ENCODE measurements around the gene MYH16. TPM values are rescaled to one million over a fixed set of nuclear protein-coding genes. Genes with fewer than 3 reads are reported as not detected.
A peak's percentile ranks its signal among the peaks of the same experiment; 100 is the strongest.

MYH16 gene
- total RNA-seq, 1 donor from 2014 or later, result not detected

GRCh38 chr7:99254390-99254789, 18.2 kb upstream of the MYH16 start:
- intact Hi-C loops (cut with DNase I), result no loop called here
- DNase-seq (no peak), ATAC-seq (no peak)
- TF ChIP-seq, protein P1, sequence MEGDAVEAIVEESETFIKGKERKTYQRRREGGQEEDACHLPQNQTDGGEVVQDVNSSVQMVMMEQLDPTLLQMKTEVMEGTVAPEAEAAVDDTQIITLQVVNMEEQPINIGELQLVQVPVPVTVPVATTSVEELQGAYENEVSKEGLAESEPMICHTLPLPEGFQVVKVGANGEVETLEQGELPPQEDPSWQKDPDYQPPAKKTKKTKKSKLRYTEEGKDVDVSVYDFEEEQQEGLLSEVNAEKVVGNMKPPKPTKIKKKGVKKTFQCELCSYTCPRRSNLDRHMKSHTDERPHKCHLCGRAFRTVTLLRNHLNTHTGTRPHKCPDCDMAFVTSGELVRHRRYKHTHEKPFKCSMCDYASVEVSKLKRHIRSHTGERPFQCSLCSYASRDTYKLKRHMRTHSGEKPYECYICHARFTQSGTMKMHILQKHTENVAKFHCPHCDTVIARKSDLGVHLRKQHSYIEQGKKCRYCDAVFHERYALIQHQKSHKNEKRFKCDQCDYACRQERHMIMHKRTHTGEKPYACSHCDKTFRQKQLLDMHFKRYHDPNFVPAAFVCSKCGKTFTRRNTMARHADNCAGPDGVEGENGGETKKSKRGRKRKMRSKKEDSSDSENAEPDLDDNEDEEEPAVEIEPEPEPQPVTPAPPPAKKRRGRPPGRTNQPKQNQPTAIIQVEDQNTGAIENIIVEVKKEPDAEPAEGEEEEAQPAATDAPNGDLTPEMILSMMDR (IDR thresholded peaks at IDR 0.05), result no peak
- no peaks in the 10 kb centered on the region for H3K4me1 ChIP-seq
- no peaks in the 10 kb centered on the region for H3K27me3 ChIP-seq
- no peak overlapping the region for H3K27ac ChIP-seq
- no peak overlapping the region for H3K4me3 ChIP-seq
- no peaks in the 10 kb centered on the region for H3K36me3 ChIP-seq
- no peaks in the 10 kb centered on the region for H3K9me3 ChIP-seq

DNA sequence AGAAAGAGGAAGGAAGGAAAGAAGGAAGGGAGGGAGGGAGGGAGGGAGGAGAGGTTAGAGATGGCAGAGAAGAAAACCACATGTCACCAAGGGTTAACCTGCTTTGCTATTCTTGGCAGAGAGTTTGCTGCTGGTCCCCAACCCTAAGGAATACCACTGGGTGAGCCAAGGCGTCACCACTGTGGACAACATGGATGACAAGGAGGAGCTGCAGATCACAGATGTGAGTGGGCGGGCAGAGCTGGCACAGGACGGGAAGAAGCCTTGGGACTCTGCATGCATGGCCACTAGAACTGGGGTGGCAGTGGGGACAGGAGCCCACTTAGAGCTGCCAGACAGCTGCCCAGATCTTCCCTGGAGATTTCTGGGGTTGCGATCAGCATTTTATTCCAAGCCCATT, 17.2 kb upstream of the MYH16 start:
- H3K9me3 ChIP-seq, result no peaks in the 10 kb centered on the region
- H3K36me3 ChIP-seq, result no peaks in the 10 kb centered on the region
- H3K27me3 ChIP-seq, result no peaks in the 10 kb centered on the region
- H3K4me3 ChIP-seq, result no peak overlapping the region
- ATAC-seq (peak; percentile 59), DNase-seq (no peak)
- no peak overlapping the region for H3K27ac ChIP-seq
- intact Hi-C loops (cut with DNase I), result no loop called here
- H3K4me1 ChIP-seq, result no peaks in the 10 kb centered on the region
- TF ChIP-seq, protein P1 (IDR thresholded peaks at IDR 0.05), result no peak

DNA sequence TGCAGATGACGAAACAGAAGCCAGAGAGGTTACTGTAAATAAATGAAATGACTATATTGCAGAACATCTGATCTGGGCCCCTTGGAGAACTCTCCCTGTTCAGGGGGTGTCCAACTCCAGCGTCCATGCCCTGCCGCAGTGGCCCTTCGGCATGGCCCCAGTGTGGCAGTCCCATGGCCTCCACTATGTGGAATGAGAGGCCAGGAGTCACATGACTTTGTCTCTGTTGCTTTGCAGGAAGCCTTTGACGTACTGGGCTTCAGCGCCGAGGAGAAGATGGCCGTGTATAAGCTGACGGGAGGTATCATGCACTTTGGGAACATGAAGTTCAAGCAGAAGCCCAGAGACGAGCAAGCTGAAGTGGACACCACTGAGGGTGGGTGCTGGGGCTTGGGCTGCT, 15.6 kb upstream of the MYH16 start:
- ATAC-seq, result no peak
- H3K4me1 ChIP-seq, result no peaks in the 10 kb centered on the region
- H3K36me3 ChIP-seq, result no peaks in the 10 kb centered on the region

GRCh38 chr7:99257675-99258074, 15.0 kb upstream of the MYH16 start:
- Histone ChIP-seq H3K9me3 (no peaks in the 10 kb centered on the region), H3K36me3 (no peaks in the 10 kb centered on the region), H3K4me1 (no peaks in the 10 kb centered on the region), H3K27ac (no peak overlapping the region), H3K4me3 (no peak overlapping the region), H3K27me3 (no peaks in the 10 kb centered on the region)
- no peak for DNase-seq
- TF ChIP-seq, protein P1 (IDR thresholded peaks at IDR 0.05), result no peak
- intact Hi-C loops (cut with DNase I), result no loop called here
- ATAC-seq, result no peak

More for the DNA sequence above, 15.6 kb upstream of the MYH16 start:
- Histone ChIP-seq H3K4me3 (no peak overlapping the region), H3K27ac (no peak overlapping the region), H3K9me3 (no peaks in the 10 kb centered on the region), H3K27me3 (no peaks in the 10 kb centered on the region)
- intact Hi-C loops (cut with DNase I), result no loop called here
- no peak for DNase-seq
- TF ChIP-seq, protein P1 (IDR thresholded peaks at IDR 0.05), result no peak

GRCh38 chr7:99258501-99258900, 14.1 kb upstream of the MYH16 start:
- no peak overlapping the region for H3K4me3 ChIP-seq
- ATAC-seq (no peak), DNase-seq (no peak)
- no peaks in the 10 kb centered on the region for H3K27me3 ChIP-seq
- H3K27ac ChIP-seq, result no peak overlapping the region
- H3K4me1 ChIP-seq, result no peaks in the 10 kb centered on the region
- H3K36me3 ChIP-seq, result no peaks in the 10 kb centered on the region
- no peaks in the 10 kb centered on the region for H3K9me3 ChIP-seq
- intact Hi-C loops (cut with DNase I), result no loop called here
- TF ChIP-seq, protein P1 (IDR thresholded peaks at IDR 0.05), result no peak

DNA sequence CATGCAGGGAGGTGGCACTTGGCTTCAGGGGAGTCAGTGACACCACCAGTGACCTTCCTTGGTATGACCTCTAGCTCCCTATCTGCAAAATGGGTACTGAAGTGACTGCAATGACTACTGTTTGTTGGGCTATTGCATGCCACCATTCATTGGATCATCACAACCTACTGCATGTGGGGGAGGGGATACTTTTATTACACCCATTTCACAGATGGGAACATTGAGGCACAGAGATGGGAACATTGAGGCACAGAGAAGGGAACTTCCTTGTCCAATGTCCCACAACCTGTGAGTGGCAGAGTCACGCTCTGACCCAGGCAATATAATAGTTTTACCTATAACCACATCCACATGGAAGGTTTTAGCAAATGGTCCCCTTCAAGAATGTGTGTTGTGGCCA, 12.2 kb upstream of the MYH16 start:
- Histone ChIP-seq H3K36me3 (no peaks in the 10 kb centered on the region), H3K27me3 (no peaks in the 10 kb centered on the region), H3K4me1 (no peaks in the 10 kb centered on the region), H3K4me3 (no peak overlapping the region), H3K27ac (no peak overlapping the region), H3K9me3 (no peaks in the 10 kb centered on the region)
- DNase-seq (no peak), ATAC-seq (no peak)
- intact Hi-C loops (cut with DNase I), result no loop called here
- TF ChIP-seq, protein P1 (IDR thresholded peaks at IDR 0.05), result no peak

Data from upper lobe of right lung (tissue), 1 donor.